ENCODE measurements around the gene LRRC3C.

- TF ChIP-seq, protein P1, sequence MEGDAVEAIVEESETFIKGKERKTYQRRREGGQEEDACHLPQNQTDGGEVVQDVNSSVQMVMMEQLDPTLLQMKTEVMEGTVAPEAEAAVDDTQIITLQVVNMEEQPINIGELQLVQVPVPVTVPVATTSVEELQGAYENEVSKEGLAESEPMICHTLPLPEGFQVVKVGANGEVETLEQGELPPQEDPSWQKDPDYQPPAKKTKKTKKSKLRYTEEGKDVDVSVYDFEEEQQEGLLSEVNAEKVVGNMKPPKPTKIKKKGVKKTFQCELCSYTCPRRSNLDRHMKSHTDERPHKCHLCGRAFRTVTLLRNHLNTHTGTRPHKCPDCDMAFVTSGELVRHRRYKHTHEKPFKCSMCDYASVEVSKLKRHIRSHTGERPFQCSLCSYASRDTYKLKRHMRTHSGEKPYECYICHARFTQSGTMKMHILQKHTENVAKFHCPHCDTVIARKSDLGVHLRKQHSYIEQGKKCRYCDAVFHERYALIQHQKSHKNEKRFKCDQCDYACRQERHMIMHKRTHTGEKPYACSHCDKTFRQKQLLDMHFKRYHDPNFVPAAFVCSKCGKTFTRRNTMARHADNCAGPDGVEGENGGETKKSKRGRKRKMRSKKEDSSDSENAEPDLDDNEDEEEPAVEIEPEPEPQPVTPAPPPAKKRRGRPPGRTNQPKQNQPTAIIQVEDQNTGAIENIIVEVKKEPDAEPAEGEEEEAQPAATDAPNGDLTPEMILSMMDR (IDR thresholded peaks at IDR 0.05; ENCODE audit: insufficient read depth, low read length, poor library complexity, severe bottlenecking): no peak
- no peak for TF ChIP-seq EZH2phosphoT487 (conservative IDR thresholded peaks at IDR 0.05; ENCODE audit: low read length)
Observed at GRCh38 chr17:39944393-39944711, 16.8 kb downstream of the LRRC3C start.

Data from SU-DHL-6 (cell line).